Amniotic stem cell (primary cell): ENCODE data around the gene ZNF514.
"Not testable (repeated sequence)": the region's sequence is repeated elsewhere in the genome, so short reads cannot be mapped to it uniquely, and the experiment has no call there.

Source experiments
- DNase-seq: peaks from one replicate; lab custom pipeline; 2025; lab: John Stamatoyannopoulos, UW

The ZNF514 gene

DNA sequence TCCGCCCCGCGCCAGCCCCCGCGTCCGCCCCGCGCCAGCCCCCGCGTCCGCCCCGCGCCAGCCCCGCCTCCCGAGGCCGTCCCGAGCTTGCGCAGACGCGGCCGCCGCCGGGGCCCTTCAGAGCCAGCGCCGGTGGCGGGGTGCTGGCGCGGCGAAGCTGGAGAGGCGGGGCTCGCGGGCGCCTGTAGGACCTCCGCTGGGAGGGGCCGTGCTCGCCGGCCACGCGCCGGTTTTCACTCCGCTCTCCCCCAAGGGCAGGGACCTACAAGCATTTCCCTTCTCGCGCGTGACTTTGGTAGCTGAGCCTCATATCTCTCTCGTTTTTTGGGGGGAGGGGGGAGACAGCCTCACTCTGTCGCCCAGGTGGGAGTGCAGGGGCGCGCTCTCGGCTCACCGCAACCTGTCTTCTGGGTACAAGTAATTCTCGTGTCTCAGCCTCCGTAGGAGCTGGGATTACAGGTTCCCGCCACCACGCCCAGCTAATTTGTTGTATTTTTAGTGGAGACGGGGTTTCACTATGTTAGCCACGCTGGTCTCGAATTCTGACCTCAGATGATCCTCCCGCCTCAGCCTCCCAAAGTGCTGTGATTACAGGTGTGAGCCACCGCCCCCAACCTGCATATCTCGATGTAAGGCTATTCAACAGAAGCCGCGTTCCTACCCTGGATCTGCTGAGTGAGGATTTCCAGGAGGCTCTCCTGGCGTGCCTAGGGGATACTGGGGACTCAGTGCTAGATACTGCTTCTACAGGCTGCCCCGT, at the start of gene ZNF514:
TSS of gene ZNF514 (minus strand) at position 159 of the 760 bp plus-strand sequence. CDS start 6,595 bp downstream, outside the sequence.
- DNase-seq: peak; percentile 16

DNA sequence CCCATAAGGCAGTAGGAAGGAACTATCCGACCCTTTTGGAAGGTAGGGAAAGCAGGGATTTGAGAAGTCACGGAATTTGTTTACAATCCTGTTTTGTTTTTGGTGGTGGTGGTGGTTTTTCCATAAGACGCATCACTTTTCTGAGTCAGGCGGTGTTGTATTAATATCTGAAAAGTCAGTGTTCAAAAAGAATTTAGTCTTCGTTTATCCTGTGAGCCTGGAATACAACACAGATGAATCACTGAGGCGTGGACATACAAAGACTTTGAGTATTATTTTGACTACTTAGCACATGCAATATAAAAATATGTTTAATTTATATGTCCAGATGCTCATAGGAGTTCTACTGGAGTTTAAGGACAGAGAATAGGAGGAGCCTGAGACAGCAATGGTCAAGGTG, 48.5 kb upstream of the ZNF514 start:
- DNase-seq: no peak

DNA sequence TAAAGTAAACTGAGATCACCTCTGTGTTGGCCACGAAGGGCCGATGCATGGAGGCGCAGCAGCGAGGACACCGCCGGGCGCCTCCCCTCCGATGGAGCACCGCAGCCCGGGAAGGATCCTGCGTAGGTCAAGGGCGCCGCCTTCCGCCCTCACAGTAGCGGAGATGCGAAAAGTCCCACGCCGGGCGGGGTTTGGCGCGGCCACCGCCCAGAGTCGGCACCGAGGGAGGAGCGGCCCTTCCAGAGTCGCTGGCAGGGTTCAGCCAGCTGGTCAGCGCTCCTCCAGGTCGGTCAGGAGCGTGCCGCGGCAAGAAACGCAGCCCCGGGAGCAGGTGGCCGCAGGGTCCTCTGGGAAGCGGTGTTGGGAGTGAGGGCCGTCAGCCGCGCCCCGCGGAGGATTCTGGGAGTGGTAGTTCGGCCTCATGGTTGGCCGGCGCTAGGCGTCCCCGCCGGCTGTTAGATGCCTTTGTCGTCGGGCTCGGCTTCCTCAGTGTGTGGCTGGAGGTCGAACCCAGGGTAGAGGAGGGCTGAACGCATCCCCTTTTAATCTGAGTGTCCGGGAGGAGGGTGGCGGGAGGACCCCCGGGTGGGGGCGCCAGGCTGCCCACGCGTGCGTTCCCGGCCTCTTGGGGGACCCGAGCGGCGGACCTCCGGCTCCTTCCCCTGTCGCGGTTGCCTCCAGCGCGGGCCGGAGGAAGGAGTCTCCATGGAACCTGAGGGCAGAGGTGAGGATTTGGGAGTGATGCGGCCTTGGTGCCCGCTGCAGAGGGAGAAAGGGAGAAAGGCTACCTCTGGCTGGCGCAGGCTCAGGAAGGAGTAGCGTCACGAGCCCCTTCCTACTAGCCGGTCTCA, 47.7 kb upstream of the ZNF514 start, which contains the start of gene ZNF892:
TSS of gene ZNF892 (plus strand) at position 411 of the 851 bp plus-strand sequence. CDS start at position 706, 295 bp downstream.
- DNase-seq: peak; percentile 74

DNA sequence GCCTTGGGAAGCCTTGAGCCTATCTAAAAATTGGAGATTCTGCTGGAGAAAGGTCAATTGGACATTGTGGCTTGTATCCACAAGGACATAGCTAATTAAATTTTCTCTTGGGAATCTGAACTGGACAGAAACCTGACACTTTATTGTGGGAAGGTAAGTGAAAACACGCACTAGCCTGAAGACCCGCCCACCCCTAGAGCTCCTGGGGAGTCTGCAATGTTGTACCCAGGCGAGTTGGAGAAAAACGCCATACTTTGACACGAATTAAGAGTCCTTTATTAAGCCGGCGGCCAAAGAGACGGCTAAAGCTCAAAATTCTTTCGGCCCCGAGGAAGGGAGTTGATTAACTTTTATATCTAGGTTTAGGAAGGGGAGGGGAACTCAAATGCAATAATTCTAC, 46.4 kb upstream of the ZNF514 start:
- DNase-seq: no peak

DNA sequence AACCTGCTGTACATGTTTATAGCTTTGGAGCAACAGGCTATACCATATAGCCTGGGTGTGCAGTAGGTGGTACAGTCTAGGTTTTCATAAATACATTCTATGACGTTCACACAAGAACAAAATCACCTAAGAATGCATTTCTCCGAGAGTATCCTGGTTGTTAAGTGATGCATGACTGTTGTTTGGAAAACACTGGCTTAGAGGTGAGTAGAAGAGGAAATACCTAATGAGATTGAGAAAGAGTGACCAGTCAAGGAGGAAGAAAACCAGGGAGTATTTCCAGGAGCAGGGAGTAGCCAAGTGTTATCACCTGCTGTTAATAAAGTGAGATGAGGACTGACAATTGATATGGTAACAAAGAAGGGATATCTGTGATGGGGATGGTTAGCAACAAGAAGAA, 44.7 kb upstream of the ZNF514 start:
- DNase-seq: no peak

DNA sequence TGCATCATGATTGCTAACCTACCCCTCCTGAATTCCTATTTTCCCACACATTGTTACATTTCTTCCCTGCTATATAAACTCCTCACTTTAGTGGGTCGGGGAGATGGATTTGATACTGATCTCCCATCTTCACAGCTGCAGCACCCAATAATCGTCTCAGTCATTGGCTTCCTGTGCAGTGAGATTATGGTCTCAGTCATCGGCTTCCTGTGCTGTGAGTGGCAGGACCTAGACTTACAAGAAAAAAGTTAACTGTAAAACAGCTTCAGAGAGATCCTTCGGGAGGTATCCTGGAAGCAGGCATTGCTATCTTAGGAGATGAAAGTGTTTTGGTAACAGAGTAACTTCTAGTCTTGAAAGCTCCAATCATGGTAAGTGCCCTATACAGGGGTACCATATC, 44.3 kb upstream of the ZNF514 start:
- no peak for DNase-seq

DNA sequence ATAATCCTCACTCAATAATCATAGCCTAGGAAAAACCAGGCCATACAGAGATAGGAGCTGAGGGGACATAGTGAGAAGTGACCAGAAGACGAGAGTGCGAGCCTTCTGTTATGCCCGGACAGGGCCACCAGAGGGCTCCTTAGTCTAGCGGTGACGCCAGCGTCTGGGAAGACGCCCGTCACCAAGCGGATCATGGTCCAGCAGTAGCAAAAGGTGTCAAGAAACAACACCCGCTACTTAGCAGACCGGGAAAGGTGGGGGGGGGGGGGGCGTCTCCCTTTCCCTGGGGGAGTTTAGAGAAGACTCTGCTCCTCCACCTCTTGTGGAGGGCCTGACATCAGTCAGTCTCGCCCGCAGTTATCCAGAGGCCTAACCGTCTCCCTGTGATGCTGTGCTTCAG, 33.3 kb upstream of the ZNF514 start:
- not testable (repeated sequence) for DNase-seq

DNA sequence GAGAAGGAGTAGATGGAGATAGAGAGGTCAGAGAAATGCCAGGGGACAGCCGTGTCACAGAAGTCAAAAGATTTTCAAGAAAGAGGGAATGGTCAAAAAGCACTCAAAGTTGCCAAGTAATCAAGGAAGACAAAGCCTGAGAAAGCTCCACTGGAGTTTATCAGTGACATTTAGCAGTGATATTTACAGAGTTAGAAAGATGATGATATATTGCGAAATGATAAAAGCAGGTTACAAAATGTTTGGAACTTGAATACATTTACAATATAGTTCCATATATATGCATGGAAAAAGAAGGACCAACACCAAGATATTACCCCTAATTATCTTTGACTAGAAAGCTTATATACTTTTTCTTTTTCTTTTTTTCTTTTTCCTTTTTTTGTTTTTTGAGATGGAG, 26.3 kb upstream of the ZNF514 start:
- no peak for DNase-seq

DNA sequence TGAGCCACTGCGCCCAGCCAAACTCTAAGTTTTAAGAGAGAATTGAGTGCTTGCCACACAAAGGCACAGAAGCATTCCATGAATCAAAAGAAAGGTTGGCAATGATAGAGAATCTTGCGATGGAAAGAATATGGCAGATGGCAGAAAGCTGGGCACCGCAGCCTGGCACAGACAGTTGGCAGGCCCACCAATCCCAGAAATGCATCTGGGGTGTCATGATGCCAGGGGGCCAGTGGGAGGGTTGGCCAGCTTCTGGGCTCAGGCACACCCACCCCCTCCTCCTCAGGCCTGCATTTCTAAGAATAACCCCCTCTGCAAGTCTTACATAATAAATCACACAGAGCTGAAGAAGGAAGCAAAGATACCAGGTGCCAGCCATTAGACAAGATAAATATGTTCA, 25.5 kb upstream of the ZNF514 start:
- no peak for DNase-seq

DNA sequence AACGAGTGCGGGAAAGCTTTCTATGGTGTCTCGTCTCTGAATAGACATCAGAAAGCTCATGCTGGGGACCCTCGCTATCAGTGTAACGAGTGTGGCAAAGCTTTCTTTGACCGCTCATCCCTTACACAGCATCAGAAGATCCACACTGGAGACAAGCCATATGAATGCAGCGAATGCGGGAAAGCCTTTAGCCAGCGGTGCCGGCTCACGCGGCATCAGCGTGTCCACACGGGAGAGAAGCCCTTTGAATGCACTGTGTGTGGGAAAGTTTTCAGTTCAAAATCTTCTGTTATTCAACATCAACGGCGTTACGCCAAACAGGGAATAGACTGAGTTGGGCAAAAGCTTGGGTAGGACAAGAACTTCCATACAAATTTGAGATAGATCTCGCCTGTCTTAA, 22.1 kb upstream of the ZNF514 start:
- DNase-seq: no peak

DNA sequence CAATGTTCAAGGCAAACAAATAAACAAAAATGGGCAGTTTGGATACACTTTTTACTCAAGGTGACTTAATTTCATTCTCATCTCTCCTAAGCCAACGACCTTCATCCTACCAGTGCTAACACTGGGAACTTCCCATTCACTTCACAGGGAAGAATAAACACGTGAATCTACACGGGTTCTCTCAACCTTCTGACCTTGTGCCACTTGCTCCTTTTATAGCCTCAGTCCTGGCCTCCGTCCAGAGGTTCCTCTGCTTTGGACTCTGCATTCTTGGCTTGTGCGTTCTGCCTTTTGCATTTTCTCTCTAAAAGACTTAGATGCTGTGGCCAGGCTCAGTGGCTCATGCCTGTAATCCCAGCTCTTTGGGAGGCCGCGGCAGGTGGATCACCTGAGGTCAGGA, 19.8 kb upstream of the ZNF514 start:
- no peak for DNase-seq

DNA sequence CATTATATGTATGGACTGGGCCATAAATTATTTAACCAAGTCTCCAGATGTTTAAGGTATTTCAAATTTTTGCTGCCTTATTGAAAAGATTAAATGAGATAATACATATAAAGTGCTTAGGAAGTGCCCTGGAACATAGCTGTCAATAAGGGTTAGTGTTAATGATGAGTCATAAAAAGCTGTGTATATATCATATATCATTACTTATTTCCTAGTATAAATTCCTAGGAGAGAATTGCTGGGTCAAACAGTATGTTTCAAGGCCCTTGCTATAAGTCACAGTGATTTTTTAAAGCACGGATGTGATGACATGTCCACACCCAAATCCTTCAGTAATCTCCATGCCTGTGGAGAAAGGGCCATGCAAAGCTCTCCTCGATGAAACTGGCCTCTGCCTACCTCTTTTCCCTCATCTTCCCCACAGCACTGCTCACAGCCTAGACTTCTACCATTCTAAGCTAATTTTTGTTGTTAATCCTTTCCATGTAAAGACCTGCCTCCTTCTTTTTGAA, 14.4 kb upstream of the ZNF514 start:
- DNase-seq: no peak

DNA sequence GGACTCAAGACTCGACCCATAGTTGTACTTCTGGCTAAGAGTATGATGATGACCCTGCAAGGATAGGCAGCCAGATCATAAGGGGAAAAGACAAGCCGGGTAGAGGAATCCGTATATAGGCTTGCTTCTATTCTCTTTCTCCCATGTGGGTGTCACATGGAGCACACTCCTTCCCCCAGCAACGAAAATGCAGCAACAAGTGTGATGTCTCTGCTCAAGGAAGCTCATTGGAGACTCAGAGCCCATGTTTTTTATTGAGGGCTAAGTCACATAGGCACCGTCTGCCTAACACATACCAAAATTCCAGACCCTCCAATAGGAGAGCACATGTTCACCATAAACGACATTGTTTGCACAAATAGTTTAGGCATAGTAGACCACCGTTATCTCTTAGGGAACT, 12.3 kb upstream of the ZNF514 start:
- no peak for DNase-seq

DNA sequence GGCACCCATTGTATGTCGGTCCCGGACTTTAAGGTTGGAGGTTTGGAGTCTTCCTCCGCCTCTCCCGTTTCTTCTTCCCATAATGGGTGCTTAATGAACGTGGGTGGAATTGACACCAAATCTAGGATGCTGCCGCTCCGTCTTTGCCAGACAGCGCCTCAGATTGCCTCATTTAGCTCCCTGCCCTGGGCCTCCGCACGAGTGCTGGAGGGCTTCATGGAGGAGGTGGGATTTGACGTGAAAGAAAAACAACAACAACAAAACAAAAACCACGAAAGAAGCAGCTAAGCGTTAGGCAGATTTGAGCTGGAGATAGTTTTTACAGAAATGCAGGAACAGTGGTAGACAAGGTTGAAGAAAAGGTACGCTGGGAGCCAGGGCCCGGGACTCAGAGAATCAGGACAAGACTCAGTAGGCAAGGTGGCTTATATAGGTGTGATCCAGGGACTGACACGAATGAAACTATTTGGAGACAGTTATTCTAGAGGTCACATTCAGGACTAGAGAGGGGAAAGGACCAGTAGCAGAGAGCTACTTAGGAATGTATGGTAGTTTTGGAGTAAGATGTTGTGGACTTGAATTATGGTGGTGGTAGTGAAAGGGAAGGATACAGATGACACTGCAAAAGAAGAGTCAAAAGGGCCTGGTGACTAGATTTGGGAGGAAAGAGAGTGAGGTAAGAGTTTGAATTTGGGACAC, 6.6 kb upstream of the ZNF514 start:
- no peak for DNase-seq

DNA sequence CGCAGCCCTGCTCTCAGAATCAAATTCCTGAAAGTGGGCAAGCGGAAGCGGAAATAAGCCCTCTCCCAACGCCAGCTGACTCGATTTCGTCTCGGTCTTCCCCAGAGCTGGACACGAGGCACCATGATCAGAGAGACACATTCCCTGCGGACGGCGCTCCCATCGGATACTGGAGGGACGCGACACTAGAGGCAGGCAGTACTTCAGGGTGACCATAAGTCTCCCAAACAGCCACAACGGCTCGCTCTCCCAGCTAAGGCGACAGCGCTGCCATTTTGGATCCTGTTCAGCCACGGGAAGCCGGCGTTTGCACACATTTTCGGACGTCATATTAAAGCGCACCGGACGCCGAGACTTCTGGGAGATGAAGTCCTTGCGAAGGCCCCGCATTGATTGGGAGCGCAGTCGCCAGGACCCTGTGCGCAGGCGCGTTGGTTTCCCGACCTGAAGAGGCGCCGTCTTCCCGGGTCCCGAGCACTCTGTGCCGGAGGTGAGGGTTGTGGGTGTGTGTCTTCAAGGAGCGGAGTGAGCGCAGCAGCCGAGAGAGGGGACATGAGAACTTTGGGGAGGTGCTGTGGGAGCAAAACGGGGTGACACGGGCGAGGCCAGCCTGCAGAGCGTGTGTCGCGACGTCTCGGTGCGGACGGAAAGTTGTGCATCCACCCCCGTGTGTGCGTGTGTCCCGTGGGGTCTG, 5.9 kb upstream of the ZNF514 start, which contains the start of gene ZNF2:
TSS of gene ZNF2 (plus strand) at position 439 of the 694 bp plus-strand sequence. CDS start 10,418 bp downstream, outside the sequence.
- peak; percentile 98 for DNase-seq

DNA sequence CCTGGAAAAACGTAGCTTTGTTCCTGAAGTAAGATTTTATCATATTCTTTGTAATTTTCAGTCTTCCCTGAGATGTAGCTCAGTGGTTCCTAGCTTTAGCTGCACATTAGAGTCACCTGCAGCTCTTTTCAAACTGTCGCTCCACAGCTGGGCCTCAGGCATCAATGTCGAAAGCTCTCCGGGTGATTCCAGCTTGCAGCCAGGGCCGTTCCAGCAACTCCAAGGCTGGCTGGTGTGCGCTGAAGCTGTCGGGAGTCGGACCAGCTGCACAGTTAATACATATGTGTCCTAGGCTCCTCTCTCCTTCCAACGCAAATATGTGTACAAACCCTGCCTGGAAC, 5.4 kb upstream of the ZNF514 start:
- no peak for DNase-seq

DNA sequence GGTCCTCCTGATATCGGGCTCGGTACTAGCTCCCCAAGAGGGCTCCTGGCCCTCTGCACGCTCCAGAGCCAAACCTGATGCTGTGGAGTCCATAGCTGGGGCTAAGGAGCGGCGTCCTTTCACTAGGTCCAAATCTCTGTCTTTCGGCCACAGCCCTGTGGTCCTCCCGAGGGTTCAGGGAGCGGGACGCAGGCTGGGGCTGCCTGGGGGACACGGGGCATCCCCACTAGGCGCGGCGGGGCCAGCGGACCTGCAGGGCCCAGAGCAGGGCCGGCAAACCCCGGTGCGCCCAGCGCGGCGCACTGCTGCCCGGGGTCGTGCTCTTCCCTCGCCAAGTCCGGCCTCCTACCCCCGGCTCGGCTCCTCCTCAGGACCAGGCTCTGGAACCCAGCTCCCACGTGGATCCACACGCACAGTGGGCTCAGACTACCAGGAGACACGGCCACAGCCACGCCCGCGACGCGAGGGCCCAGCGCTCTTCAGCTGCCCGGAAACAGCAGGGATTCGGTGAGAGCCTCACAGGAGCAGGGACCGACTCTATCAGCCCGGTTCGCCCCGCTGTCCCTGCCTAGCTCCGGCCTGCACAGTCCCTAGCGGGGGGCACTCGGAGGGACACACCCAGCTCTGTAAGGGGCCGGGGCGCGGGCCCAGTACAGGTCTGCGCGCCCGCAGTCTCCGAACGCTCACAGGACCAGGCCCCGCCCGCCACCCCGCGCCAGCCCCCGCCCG, 593 bp downstream of the ZNF514 start:
- DNase-seq: peak; percentile 1

DNA sequence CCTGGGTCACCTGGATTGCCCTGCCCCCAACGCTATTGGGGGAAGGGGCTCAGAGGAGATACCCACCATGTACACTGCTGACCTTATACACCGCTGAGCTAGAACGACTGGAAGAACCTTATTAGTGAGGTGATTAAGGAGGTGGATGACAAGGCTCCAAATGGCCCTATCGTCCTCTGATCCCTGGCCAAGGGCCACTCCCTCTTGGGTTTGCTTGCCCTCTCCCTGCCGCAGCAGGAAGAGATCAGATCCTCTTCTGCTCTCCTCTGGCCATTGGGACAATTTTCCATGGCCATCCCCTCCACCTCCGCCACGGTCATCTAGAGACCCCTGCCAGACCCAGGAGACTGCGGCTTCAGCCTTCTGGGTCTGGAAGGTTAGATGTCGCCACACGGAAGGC, 1.2 kb downstream of the ZNF514 start:
- DNase-seq: no peak

DNA sequence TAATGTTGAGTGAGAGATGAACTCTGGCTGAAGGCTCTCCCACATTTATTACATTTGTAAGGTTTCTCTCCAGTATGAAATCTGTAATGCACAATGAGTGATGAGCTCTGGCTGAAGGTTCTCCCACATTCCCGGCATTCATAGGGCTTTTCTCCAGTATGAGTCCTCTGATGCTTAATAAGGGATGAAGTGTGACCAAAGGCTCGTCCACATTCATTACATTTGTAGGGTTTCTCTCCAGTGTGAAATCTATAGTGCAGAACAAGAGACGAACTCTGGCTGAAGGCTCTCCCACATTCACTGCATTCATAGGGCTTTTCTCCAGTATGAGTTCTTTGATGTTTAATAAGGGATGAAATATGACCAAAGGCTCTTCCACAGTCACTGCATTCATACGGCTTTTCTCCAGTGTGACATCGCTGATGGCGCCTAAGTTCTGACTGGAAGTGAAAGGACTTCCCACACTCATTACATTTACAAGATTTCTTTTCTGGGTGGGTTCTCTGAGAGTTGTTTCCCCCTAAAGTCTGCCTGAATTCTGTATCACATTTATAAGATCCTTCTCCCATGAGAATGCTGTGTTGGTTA, 10.2 kb downstream of the ZNF514 start:
- DNase-seq: no peak

DNA sequence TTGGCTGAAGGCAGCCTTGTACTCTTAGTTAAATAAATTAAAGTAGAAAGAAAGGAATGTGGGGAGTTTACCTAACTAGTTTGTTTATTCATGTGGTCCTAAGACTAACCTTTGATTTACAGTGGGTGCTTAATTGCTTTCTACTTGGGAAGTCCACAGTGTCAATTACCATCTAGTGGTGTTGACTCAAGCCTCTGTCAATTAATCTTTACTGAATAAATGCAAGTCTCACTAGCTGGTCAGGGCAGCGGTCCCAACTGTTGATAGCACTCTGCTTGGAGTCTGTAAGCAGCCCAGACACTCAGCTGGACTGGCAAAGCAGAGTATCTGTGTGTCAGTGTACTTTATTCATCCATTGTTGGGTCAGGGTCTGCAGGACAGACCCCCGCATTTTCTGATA, 15.8 kb downstream of the ZNF514 start:
- DNase-seq: no peak

DNA sequence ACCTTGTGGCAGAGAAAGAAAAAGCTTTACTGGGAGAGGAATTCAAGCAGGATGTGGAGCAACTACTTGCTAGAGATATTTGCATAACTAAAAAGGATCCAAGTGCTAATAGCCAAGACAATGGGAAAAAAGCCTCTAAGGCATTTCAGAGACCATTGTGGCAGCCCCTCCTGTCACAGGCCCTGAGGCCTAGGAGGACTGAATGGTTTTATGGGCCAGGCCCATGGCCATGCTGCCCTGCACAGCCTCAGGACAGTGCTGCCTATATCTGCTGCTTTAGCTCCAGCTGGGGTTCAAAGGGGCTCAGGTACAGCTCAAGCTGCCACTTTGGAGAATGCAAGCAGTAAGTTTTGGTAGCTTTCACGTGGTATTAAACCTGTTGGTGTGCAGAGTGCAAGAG, 20.9 kb downstream of the ZNF514 start:
- DNase-seq: no peak
